ENCODE data around the gene ABCA10.
"Not testable (repeated sequence)": the region's sequence is repeated elsewhere in the genome, so short reads cannot be mapped to it uniquely, and the experiment has no call there.

ABCA10 gene

DNA sequence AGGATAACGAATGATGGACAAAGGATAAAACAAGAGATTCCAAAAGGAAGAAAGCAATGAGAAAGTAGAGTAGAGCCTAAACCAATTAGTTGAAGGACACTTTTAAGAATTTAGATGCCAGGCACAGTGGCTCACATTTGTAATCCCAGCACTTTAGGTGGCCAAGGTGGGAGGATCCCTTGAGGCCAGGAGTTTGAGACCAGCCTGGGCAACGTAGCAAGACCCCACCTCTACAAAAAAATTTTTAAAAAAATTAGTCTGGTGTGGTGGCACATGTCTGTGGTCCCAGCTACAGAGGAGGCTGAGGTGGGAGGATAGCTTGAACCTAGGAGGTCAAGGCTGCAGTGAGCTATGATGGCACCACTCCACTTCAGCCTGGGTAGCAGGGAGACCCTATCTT is 20.0 kb downstream of the ABCA10 start:
- TF ChIP-seq ZNF274 (IDR thresholded peaks at IDR 0.05; ENCODE audit: low read depth, low read length) = no peak
- no peak overlapping the region for H3K4me3 ChIP-seq (ENCODE audit: low read length)

DNA sequence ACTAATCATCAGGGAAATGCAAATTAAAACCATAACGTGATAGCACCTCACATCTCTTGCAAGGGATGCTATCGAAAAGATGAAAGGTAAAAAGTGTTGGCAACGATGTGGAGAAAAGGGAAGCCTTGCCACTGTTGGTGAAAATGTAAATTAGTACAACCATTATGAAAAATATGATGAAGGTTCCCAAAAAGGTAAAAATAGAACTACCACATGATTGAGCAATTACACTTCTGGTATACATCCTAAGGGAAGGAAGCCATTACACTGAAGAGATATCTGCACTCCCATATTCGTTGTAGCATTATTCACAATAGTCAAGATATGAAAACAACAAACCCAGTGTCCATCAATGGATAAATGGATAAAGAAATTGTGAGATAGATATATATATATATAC is 21.5 kb downstream of the ABCA10 start:
- no peak for TF ChIP-seq ZNF274 (IDR thresholded peaks at IDR 0.05; ENCODE audit: low read depth, low read length)

DNA sequence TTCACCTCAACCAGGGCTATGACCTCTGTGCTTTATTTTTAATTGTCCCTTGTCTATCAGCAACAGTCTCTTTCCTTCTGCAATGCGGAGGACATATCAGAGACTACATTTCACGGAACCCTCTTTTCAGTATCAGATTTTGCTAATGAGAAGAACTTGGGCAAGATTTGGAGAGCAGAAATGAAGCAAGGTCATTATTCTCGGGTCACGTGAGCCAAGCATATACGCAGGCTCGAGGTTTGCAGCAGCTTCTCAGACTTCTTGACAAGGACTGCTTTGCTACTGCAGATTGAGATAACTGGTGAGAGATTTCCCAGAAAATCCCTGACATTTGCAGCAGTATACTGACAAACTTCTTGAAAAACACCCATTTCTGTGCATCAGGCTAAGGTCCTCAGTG is 30.4 kb downstream of the ABCA10 start:
- no peak for TF ChIP-seq ZNF274 (IDR thresholded peaks at IDR 0.05; ENCODE audit: low read depth, low read length)
- H3K4me3 ChIP-seq (ENCODE audit: low read length) = no peak overlapping the region

More for the DNA sequence above, 21.5 kb downstream of the ABCA10 start:
- no peak overlapping the region for H3K4me3 ChIP-seq (ENCODE audit: low read length)

DNA sequence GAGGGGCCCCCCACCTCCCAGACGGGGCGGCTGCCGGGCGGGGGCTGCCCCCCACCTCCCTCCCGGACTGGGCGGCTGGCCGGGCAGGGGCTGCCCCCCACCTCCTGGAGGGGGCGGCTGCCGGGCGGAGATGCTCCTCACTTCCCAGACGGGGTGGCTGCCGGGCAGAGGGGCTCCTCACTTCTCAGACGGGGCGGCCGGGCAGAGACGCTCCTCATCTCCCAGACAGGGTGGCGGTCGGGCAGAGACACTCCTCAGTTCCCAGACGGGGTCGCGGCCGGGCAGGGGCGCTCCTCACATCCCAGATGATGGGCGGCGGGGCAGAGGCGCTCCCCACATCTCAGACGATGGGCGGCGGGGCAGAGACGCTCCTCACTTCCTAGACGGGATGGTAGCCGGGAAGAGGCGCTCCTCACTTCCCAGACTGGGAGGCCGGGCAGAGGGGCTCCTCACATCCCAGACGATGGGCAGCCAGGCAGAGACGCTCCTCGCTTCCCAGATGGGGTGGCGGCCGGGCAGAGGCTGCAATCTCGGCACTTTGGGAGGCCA is 32.4 kb downstream of the ABCA10 start:
- not testable (repeated sequence) for H3K4me3 ChIP-seq (ENCODE audit: low read length)

DNA sequence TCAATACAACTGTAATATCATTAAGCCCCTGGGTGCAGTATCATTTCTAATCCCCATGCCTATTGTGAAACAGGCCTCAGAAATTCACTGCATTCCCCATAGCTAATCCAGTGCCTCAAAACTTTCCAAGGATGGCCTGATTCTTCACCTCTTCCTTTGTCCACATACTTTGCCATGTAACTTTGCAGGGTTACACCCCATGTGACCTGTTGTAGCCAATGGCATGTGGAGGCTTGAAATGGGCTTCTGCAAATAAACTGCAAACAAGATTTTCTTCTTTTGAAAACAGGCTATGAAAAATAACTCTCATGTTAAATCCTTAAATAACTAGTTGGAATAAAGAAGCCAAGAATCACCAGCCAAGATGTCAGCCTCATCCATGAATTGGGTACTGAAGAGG is 35.9 kb downstream of the ABCA10 start:
- TF ChIP-seq ZNF274 (IDR thresholded peaks at IDR 0.05; ENCODE audit: low read depth, low read length) = no peak
- no peak overlapping the region for H3K4me3 ChIP-seq (ENCODE audit: low read length)

DNA sequence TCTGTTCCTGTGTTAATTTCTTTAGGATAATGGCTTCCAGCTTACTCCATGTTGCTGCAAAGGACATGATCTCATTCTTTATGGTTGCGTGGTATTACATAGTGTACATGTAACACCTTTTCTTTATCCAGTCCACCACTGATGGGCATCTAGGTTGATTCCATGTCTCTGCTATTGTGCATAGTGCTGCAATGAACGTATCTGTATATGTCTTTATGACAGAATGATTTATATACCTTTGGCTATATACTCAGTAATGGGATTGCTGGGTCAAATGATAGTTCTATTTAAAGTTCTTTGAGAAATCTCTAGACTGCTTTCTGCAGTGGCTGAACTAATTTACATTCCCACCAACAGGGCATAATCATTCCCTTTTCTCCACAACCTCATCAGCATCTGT is 39.8 kb downstream of the ABCA10 start:
- TF ChIP-seq ZNF274 (IDR thresholded peaks at IDR 0.05; ENCODE audit: low read depth, low read length) = no peak
- no peak overlapping the region for H3K4me3 ChIP-seq (ENCODE audit: low read length)

DNA sequence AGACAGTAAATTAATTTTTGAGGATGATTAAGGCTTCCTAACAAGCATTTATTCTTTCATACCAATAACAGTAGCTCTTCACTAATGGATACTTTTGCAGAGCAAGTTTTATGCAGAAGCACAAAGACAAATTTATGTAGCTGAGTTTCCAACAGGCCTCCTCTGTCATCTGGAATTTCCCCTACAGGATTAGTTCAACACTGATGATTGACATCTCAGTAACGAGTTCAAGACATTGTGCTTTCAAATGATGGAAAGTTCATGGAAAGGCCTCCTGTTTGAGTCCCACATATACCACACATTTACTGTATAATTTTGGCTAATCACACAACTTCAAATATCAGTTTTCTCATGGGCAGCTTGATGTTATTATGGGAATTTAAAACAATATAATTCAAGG is 40.6 kb downstream of the ABCA10 start:
- TF ChIP-seq ZNF274 (IDR thresholded peaks at IDR 0.05; ENCODE audit: low read depth, low read length) = no peak

DNA sequence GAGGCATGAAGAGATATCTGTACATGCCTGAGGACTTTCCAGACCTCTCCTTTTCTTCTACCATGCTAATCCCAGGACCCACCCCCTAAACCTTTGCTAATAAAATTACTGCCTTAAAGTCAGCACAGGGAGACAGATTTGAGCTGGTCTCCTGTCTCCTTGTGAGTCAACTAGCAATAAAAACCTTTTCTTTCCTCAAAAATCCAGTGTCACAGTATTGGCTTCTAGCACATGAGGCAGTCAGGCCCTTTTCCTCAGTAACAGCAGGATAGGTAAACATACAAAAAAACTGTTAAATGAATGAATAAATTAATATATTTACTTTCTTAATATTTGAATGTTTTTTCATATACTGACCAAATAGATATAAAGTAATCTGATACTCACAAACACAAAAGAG is 41.3 kb downstream of the ABCA10 start:
- no peak overlapping the region for H3K4me3 ChIP-seq (ENCODE audit: low read length)
- TF ChIP-seq ZNF274 (IDR thresholded peaks at IDR 0.05; ENCODE audit: low read depth, low read length) = no peak

More for the DNA sequence above, 40.6 kb downstream of the ABCA10 start:
- no peak overlapping the region for H3K4me3 ChIP-seq (ENCODE audit: low read length)

DNA sequence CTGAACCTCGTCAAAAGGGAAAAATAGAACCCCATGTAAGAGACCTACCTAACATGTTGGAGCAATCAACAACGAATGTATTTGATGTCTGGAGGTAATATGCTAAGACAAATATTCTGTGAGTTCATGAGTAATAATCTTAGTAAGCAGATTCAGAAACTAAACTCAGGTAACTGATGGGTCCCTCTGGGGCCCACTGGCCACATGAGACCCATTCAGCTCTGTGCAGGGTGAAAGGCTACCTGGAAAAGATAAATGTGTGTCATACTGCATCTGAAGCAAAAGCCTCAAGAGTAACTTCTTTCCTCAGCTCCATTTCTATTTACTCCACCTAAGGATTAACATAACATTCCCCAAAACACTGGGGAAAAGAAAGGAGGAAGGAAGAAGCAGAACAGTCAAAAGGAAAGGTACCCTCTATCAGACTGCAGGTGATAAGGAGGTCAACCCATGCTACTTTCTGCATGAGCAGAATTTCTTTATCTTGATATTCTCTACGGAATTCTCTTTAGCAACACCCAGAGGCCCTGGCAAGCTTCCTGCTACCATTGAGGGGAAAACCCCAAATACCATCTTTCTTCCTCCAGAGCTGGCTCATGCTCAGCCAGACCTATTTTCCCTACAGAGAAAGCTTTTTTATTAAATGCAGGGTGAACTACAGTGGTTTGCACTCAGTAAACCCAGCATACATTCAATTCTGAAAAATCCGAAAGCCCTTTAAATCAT is 49.2 kb downstream of the ABCA10 start:
- TF ChIP-seq ZNF274 (IDR thresholded peaks at IDR 0.05; ENCODE audit: low read depth, low read length) = no peak
- H3K4me3 ChIP-seq (ENCODE audit: low read length) = no peak overlapping the region

DNA sequence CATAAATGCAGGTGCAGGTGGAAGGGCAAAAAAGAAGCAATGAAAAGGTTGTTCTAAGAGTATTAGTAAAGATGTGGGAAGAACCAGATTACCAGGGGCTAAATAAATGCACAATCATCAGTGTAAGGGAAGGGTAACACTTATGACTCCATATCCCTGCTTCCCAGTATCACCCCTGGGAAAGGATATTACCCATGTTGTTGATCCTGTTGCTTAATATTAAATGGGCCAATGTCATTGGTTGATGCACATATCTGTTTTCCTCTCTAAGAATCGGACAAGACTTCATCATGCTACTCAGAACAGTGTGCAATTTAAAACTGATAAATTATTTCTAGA is 52.2 kb downstream of the ABCA10 start:
- TF ChIP-seq ZNF274 (IDR thresholded peaks at IDR 0.05; ENCODE audit: low read depth, low read length) = no peak
- H3K4me3 ChIP-seq (ENCODE audit: low read length) = no peak overlapping the region

DNA sequence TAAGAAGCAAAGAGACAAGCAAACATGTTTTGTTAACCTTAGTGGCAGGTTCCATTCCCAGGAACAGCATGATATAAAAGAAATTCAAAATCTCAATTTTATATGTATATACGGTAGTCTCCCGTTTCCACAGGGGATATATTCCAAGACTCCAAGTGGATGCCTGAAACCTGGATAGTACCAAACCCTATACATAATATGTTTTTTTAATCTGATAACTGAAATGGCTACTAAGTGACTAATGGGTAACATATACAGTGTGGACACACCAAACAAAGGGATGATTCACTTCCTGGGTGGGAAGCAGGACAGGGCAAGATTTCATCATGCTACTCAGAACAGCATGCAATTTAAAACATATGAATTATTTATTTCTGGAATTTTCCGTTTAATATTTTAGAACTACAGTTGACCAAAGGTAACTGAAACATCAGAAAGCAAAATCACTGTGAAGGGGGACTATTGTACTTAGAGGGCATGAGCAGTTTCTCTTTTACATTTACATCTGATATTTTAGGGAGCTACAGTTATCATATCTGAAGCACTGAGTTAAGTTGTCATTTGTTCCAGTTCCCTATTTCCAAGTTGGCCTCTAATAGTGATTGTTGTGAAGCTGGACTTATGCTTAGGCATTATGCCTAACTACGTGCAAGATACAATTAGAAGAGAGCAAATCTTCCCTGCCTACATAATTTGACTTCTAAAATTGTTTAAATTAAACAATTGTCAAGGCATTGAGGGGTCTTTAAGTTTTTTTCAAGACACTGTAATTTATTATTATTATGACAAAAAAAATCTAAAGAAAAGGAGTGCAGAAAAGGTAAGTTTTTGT is 52.8 kb downstream of the ABCA10 start:
- H3K4me3 ChIP-seq (ENCODE audit: low read length) = no peak overlapping the region
- TF ChIP-seq ZNF274 (IDR thresholded peaks at IDR 0.05; ENCODE audit: low read depth, low read length) = no peak

DNA sequence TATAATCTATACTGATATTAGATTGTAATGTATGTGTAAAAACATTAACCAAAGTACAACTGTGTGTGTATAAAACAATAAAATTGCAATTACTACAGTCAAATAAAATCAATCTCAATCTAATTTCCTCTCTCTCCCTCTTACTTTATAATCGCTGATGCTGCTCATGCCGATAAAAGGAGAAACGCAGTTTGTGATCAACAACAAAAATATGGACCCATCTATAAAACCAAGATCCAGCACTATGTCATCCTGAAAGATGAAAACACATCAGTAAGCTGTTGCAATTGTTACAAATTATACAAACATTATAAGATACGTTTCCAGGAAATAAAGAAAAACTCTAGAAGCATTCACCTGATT is 53.4 kb downstream of the ABCA10 start:
- no peak for TF ChIP-seq ZNF274 (IDR thresholded peaks at IDR 0.05; ENCODE audit: low read depth, low read length)
- no peak overlapping the region for H3K4me3 ChIP-seq (ENCODE audit: low read length)

DNA sequence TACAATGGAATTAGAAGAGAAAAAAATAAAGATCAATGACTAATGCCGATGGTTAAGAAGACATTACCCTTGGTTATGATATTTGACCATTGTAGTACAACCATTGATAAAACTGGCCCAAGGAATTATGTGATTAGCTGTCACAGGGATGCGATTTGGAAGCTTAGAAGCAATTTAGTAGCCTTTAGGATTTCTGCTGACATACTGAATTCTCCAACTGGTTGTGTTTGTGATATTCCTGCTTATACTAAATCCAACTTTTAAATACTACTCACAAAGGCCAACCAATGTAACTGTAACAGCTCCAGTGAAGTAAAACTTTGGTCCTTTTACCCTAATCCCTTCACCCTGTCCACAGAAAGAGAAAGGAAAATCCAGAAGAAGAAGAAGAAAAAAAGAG is 55.5 kb downstream of the ABCA10 start:
- TF ChIP-seq ZNF274 (IDR thresholded peaks at IDR 0.05; ENCODE audit: low read depth, low read length) = no peak
- H3K4me3 ChIP-seq (ENCODE audit: low read length) = no peak overlapping the region

DNA sequence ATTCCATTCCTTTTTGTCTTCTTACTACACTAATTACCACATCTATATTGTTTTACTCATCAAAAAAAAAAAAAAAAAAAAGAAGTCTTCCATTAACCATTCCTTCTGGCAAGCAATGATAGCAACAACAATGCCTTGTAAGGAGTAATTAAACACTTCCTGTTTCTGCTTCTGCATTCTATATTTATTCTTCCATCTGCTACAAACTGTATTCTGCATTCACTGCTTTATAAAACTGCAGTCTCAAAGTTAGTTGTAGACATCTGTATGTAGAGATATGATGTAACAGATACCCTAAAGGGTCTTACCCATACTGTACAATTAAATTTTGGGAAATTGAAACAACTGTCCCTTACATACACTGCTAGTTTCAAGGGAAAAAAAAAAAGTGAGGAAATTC is 58.2 kb downstream of the ABCA10 start:
- no peak for TF ChIP-seq ZNF274 (IDR thresholded peaks at IDR 0.05; ENCODE audit: low read depth, low read length)
- no peak overlapping the region for H3K4me3 ChIP-seq (ENCODE audit: low read length)

DNA sequence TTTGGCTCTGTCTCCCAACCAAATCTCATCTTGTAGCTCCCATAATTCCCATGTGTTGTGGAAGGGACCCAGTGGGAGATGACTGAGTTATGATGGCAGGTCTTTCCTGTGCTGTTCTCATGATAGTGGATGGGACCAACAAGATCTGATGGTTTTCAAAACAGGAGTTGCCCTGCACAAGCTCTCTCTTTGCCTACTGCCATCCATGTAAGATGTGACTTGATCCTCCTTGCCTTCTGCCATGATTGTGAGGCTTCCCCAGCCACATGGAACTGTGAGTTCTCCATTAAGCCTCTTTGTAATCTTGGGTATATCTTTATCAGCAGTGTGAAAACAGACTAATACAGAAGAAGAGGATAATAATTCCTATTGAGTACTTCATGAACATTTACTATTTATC is 60.0 kb downstream of the ABCA10 start:
- not testable (repeated sequence) for H3K4me3 ChIP-seq (ENCODE audit: low read length)
